Heart right ventricle (tissue), 16 donors: ENCODE results near the gene MAP10. TPM values are rescaled to one million over a fixed set of nuclear protein-coding genes. Genes with fewer than 3 reads are reported as not detected.

Experiments used
- ATAC-seq, 8 donors: fragments of 200-7000 bp; cut with Tn5 transposase; one replicate each; pipeline ENCODE4 v1.9.1; 2020; ENCODE audit warnings: mild to moderate bottlenecking in 8 of 8, moderate library complexity in 8 of 8, moderate number of reproducible peaks in 1 of 8
- DNase-seq, 2 donors: peaks; one replicate each; pipeline ENCODE4 v3.0.0-alpha.2; 2020
- H3K27ac ChIP-seq, 10 donors: fragments of 200-600 bp; sonication (generic) in 2 of 10; one replicate each; pipeline versions ENCODE4 v1.5.0 to v1.8.0; 2020 to 2022; ENCODE audit warnings: mild to moderate bottlenecking in 3 of 10
- H3K27me3 ChIP-seq, 7 donors: fragments of 200-600 bp; one replicate each; pipeline ENCODE4 v1.8.0; 2021 to 2022; ENCODE audit warnings: mild to moderate bottlenecking in 2 of 7
- H3K36me3 ChIP-seq, 9 donors: fragments of 200-600 bp; sonication (generic) in 1 of 9; one replicate each; pipeline versions ENCODE4 v1.5.0 to v1.8.0; 2020 to 2022; ENCODE audit warnings: mild to moderate bottlenecking in 2 of 9
- H3K4me1 ChIP-seq, 9 donors: fragments of 200-600 bp; sonication (generic) in 1 of 9; one replicate each; pipeline versions ENCODE4 v1.5.0 to v1.8.0; 2020 to 2022; ENCODE audit warnings: mild to moderate bottlenecking in 4 of 9
- H3K4me3 ChIP-seq, 10 donors: fragments of 200-600 bp; sonication (generic) in 2 of 10; one replicate each; pipeline versions ENCODE4 v1.5.0 to v1.8.0; 2020 to 2022; ENCODE audit warnings: mild to moderate bottlenecking in 7 of 10, moderate library complexity in 2 of 10
- H3K9me3 ChIP-seq, 11 donors: fragments of 200-600 bp in 10 of 11; sonication (generic) in 2 of 11; one replicate each; pipeline versions ENCODE4 v1.5.0 to v1.8.0; 2013 to 2022; ENCODE audit warnings: mild to moderate bottlenecking in 2 of 11, control low read depth in 1 of 11, moderate library complexity in 1 of 11
- CTCF ChIP-seq, 9 donors: fragments of 200-600 bp; sonication (generic) in 2 of 9; IDR thresholded peaks; one replicate each; pipeline versions ENCODE4 v1.5.0 to v1.8.0; 2021 to 2022; ENCODE audit warnings: antibody characterized with exemption in 9 of 9, mild to moderate bottlenecking in 5 of 9, moderate library complexity in 1 of 9
- WGBS, 2 donors: extraction: QIAGEN DNeasy Blood & Tissue Kit; methylation state at CpG; one replicate each; pipeline ENCODE4 v1.1.7; 2013; ENCODE audit warnings: inconsistent platforms in 1 of 2; 5-methylcytosine and 5-hydroxymethylcytosine counted together
- intact Hi-C, 10 donors: fragments of 100-400 bp; cut with DNase I; formaldehyde crosslinking; loops; one replicate each; pipeline versions ENCODE4 v1.11.1 to v1.14.2; 2022
- polyA plus RNA-seq, 2 donors: library from polyadenylated mRNA; stranded (reverse); fragments of 200-250 nt; gene quantifications; one replicate each; pipeline ENCODE4 v1.2.3, GENCODE V29; 2013
- total RNA-seq, 10 donors: library from RNA; stranded (reverse); fragmentation: NEBNext Ultra II Directional in 3 of 10; extraction: Animal tissue kit (Norgen Biotek cat#: 25700) in 3 of 10; gene quantifications; one replicate each; pipeline versions ENCODE4 v1.2.1 to v1.2.4, GENCODE V29; 2021 to 2023
- donor health status: Arrhythmogenic right ventricular cardiomyopathy.
- donor health status: ischemic (EF 13 %, LVEDD 7.1; RV severe dilation, severe dysfunction).
- donor health status: healthy with polysubstance abuse.
- donor health status: DM: no; HTN: yes; CAD: no.
- donor health status: DM: no; HTN: no; CAD: no.
- donor health status: ischemic (EF 25% LVEDD 6.9; RV normal size, moderate dysfunction).
- donor health status: ischemic (EF 25% LVEDD 5.7; RV mildly dilated, moderate dysfunction).
- donor health status: healthy.
- donor health status: DM: yes; HTN: yes; CAD: no.
- donor health status: Ischemic cardiomyopathy.
- donor health status: ischemic (EF 35%, LVEDD 5.7; RV mildly dilated, moderate dysfunction).
- donor health status: nonischemic (EF 11% LVEDD 7.7; RV severe dilation, severe dysfunction).
- donor health status: DM: yes; HTN: yes; CAD: no.
- donor health status: PGD.
- donor health status: ischemic (EF 29% LVEDD 5.4; RV normal size, mild dysfunction).
- donor health status: nonischemic (EF 23%, LVEDD 6.1; RV moderate dilation, normal function).

Gene MAP10
- total and polyA plus RNA-seq, 12 donors: 1.1 to 4.8 (median 3.8) TPM

- Histone ChIP-seq H3K4me1 (peaks cover 0 to 21% (median 0%) of the 10 kb centered on the region in 9 donors), H3K9me3 (no peaks in the 10 kb centered on the region), H3K27me3 (no peaks in the 10 kb centered on the region), H3K4me3 (no peak overlapping the region), H3K36me3 (no peaks in the 10 kb centered on the region), H3K27ac (no peak overlapping the region)
- DNase-seq: no peak
- intact Hi-C loops: no loop called here
- WGBS, 2 donors: 62 to 69% methylated on average over 2 of the region's 2 CpGs
- no peak for ATAC-seq
- TF ChIP-seq CTCF (IDR thresholded peaks at IDR 0.05): no peak
Observed at GRCh38 chr1:232769733-232770132, 35.5 kb upstream of the MAP10 start.

DNA sequence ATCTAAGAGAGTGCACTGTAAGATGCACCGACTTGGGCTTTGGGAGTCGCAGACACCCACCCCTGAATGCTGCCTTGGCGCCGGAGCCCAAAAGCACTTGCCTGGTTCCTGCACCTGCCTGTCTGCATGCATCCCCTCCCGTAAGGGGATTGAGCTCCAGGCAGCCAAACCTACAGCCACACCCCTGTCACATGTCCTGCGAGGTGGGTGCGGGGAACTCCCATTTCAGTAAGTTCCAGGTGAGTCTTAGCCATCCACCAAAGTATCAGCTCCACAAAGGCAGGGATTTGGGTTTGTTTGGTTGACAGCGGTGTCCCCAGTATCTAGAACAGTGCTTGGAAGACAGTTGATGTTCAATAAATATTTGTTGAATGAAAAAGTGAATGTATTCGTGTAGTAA is 31.5 kb upstream of the MAP10 start:
- ATAC-seq (no peak), DNase-seq (no peak)
- Histone ChIP-seq H3K9me3 (no peaks in the 10 kb centered on the region), H3K36me3 (no peaks in the 10 kb centered on the region), H3K27ac (no peak overlapping the region), H3K27me3 (no peaks in the 10 kb centered on the region), H3K4me1 (no peaks in the 10 kb centered on the region), H3K4me3 (no peak overlapping the region)
- 92 to 93% methylated on average over 9 of the region's 9 CpGs for WGBS, 2 donors
- no peak for TF ChIP-seq CTCF (IDR thresholded peaks at IDR 0.05)
- intact Hi-C loops: no loop called here

GRCh38 chr1:232776526-232777106 is 28.6 kb upstream of the MAP10 start:
- H3K27me3 ChIP-seq: no peaks in the 10 kb centered on the region
- ATAC-seq (no peak), DNase-seq (no peak)
- no peak overlapping the region for H3K4me3 ChIP-seq
- H3K27ac ChIP-seq: no peak overlapping the region
- 62 to 65% methylated on average over 3 of the region's 3 CpGs for WGBS, 2 donors
- intact Hi-C loops: no loop called here
- H3K9me3 ChIP-seq: no peaks in the 10 kb centered on the region
- H3K4me1 ChIP-seq: no peaks in the 10 kb centered on the region
- TF ChIP-seq CTCF (IDR thresholded peaks at IDR 0.05): no peak
- no peaks in the 10 kb centered on the region for H3K36me3 ChIP-seq

DNA sequence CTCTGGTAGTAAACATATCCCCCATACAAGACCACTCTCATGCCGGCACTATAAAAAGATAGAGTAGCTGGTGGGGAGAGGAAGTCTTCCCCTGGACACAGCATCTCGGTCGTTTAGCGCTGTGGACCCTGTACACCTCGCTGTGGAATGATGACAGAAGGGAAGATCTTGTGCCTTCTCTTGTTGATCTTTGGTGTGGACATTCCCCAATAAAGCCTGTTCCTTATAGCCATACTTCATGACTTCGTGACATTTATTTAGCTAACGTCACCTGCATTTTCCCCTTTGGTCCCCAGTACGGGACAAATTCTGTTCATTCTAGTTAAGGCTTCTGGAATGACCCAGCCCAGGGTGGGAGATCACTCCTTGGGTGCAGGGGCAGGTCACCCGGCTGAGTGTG is 24.9 kb upstream of the MAP10 start:
- no peak for TF ChIP-seq CTCF (IDR thresholded peaks at IDR 0.05)
- 94% methylated on average over 9 of the region's 9 CpGs for WGBS, 2 donors
- Histone ChIP-seq H3K27ac (no peak overlapping the region), H3K9me3 (no peaks in the 10 kb centered on the region), H3K4me1 (no peaks in the 10 kb centered on the region), H3K27me3 (no peaks in the 10 kb centered on the region), H3K4me3 (no peak overlapping the region), H3K36me3 (no peaks in the 10 kb centered on the region)
- ATAC-seq: no peak
- intact Hi-C loops: no loop called here
- no peak for DNase-seq
